ENCODE data around the gene CLEC7A. TPM values are rescaled to one million over a fixed set of nuclear protein-coding genes. Genes with fewer than 3 reads are reported as not detected.

The CLEC7A gene
- total RNA-seq, 1 donor from 2014 or later = 3.6 TPM

DNA sequence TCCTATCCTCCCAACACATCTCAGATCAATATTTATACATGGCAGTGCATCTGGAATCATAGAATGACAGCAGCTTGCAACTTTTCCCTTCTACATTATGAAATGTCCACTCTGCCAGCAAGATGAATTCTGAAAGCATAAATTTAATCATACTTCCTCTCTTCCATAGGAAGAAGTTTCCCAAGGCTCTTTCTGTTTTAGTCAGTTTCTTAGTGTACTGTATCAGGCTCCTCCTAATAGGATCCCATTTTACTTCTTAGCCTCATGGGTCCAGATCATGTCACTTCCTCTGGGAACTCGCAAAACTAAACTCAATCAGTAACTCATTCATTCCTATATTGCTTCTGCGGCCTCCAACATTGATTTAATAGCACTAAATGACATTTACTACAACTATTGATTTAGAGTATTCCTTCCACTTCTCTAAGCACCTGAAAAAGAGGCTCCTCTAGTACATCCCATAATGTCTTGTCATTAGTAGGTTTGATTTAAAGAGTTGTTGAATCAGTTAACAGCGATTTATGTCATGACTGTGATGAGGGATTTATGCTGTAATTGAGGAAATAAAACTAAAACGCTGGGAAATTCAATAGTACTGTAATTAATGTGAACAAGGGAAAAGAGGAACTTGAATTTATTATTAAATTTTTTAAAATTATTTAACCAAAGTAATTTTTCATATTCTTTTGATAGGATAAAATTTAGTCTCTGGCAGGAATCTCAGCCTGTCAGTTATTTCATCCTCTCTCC, 35.2 kb downstream of the CLEC7A start:
- no peak for DNase-seq

DNA sequence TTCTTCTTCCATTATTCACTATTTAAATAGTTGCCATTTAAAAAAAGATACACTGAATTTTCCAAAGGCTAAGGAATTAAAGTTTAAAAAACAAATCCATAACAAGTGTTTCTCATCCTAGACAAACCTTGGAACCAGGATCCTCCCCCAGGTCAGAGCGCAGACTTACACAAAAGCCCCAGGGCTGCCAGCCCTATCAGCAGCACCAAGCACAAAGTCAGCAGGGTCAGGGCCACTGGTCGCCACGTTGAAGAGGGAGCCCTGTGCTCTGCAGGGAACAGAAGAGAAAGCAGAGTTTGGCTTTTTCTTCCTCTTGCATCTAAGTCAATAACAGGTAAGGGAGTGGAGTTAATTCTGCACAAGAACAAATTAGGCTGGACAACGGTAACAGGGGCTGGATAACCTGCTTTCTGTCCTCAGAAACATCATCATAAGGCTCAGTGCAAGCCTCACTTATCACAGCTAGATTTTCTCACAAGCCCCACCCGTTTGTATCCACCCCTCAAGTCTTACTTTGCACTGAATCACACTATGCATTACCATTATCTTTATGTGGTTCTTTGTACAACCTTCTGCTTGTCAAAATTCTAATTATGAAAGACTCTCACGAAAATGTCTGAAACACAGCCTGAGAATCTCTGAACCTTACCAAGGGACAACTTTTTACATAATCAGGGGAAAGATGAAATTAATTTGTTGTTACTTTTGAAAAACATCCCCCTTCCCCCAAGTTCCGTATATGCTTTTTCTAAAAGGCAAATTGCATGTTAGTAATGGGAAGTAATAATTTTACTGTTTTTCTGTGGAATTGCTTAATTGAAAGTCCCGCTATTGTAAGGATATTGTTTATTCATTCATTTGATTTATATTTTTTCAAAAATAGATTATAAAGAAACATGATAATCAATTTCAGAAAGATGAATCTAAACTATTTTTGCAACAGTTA, 40.8 kb downstream of the CLEC7A start:
- DNase-seq = no peak

DNA sequence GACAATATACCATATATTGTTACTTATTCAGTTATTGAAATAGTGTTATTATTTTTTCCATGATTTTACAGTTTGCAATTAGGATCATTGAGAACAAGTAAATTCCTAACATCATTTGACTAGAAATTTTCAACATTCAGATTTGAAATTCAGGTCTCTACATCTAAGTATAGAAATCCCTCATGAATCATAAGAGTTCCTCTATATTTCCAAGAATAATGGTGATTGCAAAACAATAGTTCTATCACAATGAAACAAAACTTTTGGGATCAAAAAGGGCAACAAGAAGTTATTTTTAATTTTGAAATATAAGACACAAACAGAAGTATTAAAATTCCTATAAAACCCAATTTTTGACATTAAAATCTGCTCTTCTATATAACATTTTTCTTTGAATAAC, 42.0 kb downstream of the CLEC7A start:
- DNase-seq = no peak

DNA sequence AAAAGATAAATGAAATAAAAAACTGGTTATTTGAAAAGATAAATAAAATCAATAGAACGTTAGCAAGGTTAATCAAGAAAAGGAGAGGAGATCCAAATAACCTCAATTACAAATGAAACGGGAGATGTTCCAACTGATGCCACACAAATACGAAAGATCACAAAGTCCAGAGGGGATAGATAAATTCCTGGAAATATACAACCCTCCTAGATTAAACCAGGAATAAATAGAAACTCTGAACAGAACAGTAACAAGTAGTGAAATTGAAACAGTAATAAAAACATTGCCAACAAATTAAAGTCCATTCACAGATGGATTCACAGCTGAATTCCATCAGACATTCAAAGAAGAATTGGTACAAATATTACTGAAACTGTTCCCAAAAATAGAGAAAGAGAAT, 43.6 kb downstream of the CLEC7A start:
- no peak for DNase-seq

DNA sequence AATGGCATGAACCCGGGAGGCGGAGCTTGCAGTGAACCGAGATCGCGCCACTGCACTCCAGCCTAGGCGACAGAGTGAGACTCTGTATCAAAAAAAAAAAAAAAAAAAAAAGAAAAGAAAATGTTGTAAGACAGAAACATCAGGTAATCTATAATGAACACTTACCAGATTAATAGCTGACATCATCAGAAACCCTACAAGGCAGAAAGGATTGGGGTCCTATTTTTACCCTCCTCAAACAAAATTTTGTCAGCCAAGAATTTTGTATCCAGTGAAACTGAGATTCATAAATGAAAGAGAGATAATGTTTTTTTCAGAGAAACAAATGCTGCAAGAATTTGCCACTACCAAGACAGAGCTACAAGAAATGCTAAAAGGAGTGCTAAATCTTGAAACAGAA, 45.3 kb downstream of the CLEC7A start:
- DNase-seq = no peak

DNA sequence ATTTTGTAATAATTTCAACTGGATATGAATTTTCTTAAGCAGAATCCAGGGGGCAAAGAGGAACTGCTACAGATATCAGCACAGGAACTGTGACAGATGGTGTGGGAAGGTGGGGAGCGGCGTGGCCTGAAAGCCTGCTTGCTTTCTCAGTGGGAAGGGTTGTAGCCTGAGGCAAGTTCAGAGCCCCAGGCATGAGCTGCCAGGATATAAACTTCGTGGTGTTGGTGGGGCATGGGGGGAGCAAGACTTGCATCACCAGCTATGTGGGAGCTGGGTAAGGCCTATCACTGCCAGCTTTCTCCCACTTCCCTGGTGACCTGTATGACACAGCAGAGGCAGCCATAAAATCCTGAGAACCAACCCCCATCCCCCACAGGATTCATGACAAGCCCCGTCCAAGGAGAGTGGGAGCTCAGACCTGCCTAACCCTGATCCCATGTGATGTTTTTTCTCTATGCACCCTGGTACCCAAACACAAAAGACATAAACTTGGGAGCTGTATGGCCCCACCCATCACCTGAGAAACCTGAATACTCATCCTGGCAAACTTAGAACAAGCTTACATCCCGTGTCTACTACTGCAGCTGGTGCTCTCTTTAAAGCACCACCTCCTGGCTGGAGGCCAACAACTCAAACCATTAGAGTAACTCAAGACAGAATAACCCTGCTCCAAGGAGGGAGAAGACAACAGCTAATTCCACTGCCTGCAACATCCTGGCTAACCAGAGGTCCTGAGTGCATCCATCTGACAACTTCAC, 47.7 kb downstream of the CLEC7A start:
- no peak for DNase-seq

DNA sequence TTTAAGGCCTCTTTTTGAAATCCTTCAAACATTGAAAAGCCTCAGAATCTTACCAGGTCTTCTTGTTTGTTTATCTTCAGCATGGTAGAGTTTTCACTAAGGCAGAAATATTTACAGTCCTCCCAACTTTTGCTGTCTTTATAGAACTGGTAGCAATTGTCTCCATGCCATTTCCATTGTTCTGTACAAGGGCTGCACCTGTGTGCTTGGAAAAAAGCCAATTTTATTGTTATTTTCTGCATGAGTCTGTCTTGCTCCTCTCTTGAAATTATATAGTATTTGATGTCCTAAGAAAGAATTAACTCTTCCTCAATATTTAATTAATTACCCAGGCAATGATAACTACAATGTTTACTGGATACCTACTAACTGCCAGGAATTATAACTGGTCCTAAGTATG, 54.5 kb downstream of the CLEC7A start:
- DNase-seq = no peak

DNA sequence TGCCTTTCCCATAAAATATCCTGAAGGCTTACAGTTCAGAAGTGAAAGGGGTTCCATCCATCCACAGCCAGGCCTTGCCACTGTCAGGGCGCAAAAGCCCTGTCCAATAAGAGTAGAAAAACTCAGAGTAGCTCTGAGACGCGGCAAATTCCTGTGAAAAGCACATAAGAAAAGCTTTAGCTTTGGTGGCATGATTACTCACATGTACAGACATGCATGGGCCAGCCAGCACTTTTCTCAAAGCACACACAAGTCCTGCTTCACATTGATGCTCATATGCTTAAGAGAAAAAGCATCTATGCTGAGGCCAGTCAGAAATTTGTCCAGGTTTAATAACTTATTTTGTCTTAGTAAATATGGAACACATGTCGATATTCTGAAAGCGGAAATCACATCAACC, 56.7 kb downstream of the CLEC7A start:
- no peak for DNase-seq

DNA sequence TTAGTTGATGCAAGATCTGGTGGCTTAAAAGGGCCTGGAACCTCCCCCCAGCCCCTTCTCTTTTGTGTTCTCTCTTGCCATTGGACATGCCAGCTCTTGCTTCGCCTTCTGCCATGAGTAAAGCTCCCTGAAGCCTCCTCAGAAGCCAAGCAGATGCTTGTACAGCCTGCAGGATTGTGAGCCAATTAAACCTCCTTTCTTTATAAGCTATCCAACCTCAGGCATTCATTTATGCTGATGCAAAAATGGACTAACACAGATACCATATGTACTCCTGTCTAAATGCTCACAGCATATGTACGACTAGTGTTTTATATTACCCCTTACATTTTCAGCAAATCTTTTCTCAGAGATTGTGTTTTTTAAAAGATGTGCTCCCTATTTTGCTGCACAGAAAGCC, 57.9 kb downstream of the CLEC7A start:
- no peak for DNase-seq

DNA sequence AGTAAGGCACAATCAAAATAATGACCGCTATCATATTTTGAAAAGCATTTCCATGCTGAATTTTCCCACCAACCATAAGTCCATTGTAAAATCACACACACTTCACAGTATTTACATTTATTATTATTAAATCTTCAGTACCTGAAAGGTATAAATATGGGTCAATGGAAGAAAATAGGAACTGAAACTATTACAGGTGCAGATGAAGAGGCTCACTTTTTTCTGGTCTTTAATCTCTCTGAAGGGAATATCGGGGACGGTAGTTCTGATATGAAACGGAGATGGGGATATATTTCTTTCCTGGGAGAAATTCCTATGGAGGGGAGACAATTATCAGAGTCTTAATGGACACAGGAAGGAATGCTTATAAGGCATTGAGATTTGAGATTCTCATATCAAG, 59.6 kb downstream of the CLEC7A start:
- no peak for DNase-seq

DNA sequence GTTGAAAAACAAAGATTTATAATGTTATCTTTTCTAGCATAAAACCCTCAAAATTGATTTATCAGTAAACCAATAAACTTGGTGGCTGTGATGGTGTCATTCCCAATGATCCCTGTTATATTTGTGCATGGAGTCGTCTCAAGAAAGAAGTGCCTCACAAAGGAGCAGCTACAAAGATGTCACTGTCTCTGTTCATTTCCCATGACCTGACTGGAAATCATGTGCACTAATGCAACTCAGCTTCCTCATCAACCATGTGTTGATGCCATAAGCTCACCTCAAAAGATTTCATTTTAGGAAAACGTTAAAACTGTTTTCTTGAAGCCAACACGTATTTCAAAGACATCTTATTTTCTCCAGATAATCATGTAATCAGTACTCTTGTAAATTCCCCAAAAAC, 60.0 kb downstream of the CLEC7A start:
- DNase-seq = no peak

DNA sequence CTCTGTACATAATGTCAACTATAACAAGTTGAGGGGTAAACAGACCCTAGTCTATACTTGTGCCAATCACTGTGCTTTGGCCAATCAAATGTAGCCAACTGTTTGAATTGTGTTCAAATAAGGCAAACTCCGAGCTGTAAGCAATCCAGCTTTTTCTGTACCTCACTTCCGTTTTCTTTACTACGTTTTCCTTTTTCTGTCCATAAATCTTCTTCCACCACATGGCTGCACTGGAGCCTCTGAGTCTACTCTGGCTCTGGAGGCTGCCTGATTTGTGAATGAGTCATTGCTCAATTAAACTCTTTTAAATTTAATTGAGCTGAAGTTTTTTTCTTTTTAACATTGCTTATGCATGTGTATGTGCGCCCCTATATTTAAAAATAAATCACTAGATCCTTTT, 60.9 kb downstream of the CLEC7A start:
- DNase-seq = no peak

DNA sequence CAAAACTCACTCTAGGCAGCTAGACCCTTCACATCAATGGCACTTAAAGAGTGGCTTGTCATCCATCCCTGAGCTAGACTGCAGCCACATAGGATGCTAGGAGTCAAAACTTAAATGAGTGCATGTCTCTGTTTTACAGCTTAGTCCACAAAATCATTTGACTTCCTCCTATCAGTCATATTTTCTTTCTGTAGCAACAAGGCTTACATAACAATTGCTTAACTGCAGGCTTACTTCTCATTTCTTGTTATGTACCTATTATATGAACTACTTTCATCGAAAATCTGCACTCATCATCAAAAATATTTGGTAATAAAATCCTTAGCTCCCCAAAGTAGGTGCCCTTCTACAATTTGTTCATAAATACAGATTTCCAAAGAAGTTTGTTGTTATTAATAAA, 61.4 kb downstream of the CLEC7A start:
- DNase-seq = no peak

DNA sequence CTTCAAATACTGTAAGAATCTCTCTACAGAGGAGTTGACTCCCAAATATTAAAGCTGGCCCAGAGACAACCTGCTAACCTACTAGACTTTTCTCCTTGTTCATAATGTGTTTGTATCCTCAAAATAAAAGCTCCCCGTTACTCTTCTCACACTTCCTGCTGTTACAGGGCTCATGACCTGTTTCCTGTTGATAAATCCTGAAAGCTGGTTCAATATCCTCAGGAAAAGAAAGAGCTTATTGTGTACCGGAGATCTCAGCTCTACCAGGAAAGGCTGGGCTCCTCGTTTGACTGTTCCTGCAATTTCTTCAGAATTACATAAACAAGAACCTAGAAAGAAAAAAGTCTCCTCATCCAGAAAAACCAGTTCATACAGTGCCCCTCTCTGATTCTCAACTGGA, 62.1 kb downstream of the CLEC7A start:
- DNase-seq = no peak

DNA sequence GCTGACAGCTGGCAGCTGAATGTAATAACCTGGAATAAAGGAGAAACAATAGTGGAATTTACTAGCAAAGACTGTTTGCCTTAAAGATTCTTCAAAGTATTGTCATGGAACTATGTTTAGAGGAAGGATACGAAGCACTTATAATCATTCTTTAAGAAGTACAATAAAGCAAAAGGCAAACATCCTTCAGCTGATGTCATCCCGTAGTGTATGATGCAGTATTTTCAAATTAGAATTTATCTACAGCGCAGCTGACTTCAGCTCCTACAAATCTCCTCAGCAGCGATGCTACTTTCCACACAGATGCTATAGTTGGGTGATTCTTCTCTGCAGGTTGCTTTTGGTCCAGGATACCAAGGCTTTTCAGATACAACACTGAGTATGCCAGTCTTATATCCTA, 62.7 kb downstream of the CLEC7A start:
- peak; percentile 8 for DNase-seq

Other genes starting within 250 kb of the CLEC7A start
- gene KLRF2, start 248.7 kb downstream of the CLEC7A start, total RNA-seq = not detected
- gene CLEC2A, start 197.8 kb downstream of the CLEC7A start, total RNA-seq = not detected
- not detected for gene CLEC12A, start 158.8 kb downstream of the CLEC7A start, total RNA-seq
- not detected for gene CLEC1B, start 131.1 kb downstream of the CLEC7A start, total RNA-seq
- gene CLEC12B, start 119.6 kb downstream of the CLEC7A start, total RNA-seq = not detected
- gene CLEC9A, start 99.5 kb downstream of the CLEC7A start, total RNA-seq = 0.82 TPM
- gene CLEC1A, start 31.2 kb downstream of the CLEC7A start, total RNA-seq = 2.7 TPM
- 1.2 TPM for gene OLR1, start 41.9 kb upstream of the CLEC7A start, total RNA-seq
- not detected for gene TMEM52B, start 48.8 kb upstream of the CLEC7A start, total RNA-seq
- gene GABARAPL1, start 82.7 kb upstream of the CLEC7A start, total RNA-seq = 76.4 TPM
- gene KLRD1, start 177.7 kb upstream of the CLEC7A start, total RNA-seq = 0.31 TPM

All from tongue (tissue), 2 donors.